Sigmoid colon (tissue), 7 donors: Measurements from ENCODE around the gene LRP1. TPM values are rescaled to one million over a fixed set of nuclear protein-coding genes. Genes with fewer than 3 reads are reported as not detected.
A peak's percentile ranks its signal among the peaks of the same experiment; 100 is the strongest.

Experiments
- DNase-seq: peaks from one replicate; pipeline ENCODE4 v3.0.0-alpha.2; 2019
- H3K27ac ChIP-seq, 4 donors: fragments of 200-600 bp; sonication (generic); one replicate each; pipeline ENCODE4 v1.5.1; 2016 to 2019; ENCODE audit warnings: mild to moderate bottlenecking in 1 of 4
- H3K27me3 ChIP-seq, 3 donors: fragments of 200-600 bp; sonication (generic); one replicate each; pipeline ENCODE4 v1.5.1; 2019; ENCODE audit warnings: mild to moderate bottlenecking in 1 of 3
- H3K36me3 ChIP-seq, 4 donors: fragments of 200-600 bp; sonication (generic); one replicate each; pipeline ENCODE4 v1.5.1; 2016 to 2019
- H3K4me1 ChIP-seq, 4 donors: fragments of 200-600 bp; sonication (generic); one replicate each; pipeline ENCODE4 v1.5.1; 2017 to 2019
- H3K4me3 ChIP-seq, 4 donors: fragments of 200-600 bp; sonication (generic); one replicate each; pipeline ENCODE4 v1.5.1; 2017 to 2019; ENCODE audit warnings: mild to moderate bottlenecking in 2 of 4, moderate library complexity in 1 of 4
- H3K9me3 ChIP-seq, 4 donors: fragments of 200-600 bp in 3 of 4; sonication (generic) in 3 of 4; one replicate each; pipeline versions ENCODE4 v1.5.1 to v1.6.1; 2013 to 2019
- EP300 ChIP-seq, 4 donors: sonication (generic); formaldehyde crosslinking; IDR thresholded peaks; one replicate each; pipeline ENCODE4 v1.6.1; 2017; ENCODE audit warnings: antibody characterized with exemption in 4 of 4
- POLR2A ChIP-seq, 2 donors: fragments of 450-650 bp; IDR thresholded peaks; one replicate each; pipeline ENCODE4 v1.6.1; 2016; ENCODE audit warnings: antibody characterized with exemption in 2 of 2, mild to moderate bottlenecking in 2 of 2, moderate library complexity in 2 of 2
- POLR2AphosphoS5 ChIP-seq, 4 donors: sonication (generic); formaldehyde crosslinking; IDR thresholded peaks; one replicate each; pipeline ENCODE4 v1.6.1; 2017; ENCODE audit warnings: antibody characterized with exemption in 4 of 4
- WGBS, 2 donors: extraction: QIAGEN DNeasy Blood & Tissue Kit; methylation state at CpG; one replicate each; pipeline ENCODE4 v1.1.7; 2013; 5-methylcytosine and 5-hydroxymethylcytosine counted together
- intact Hi-C: fragments of 100-400 bp; cut with DNase I; formaldehyde crosslinking; loops from one replicate; pipeline ENCODE4 v1.15.1; 2023
- polyA plus RNA-seq, 3 donors: library from polyadenylated mRNA; stranded (reverse); fragments of 200-250 nt; gene quantifications; one replicate each; pipeline ENCODE4 v1.2.3, GENCODE V29; 2013
- total RNA-seq, 4 donors: library from RNA; depleted of rRNA; stranded (reverse); fragments of >200 nt; gene quantifications; one replicate each; pipeline ENCODE4 v1.1.0, GENCODE V29; 2016
- TF ChIP-seq, protein P1 (sequence below), 4 experiments: fragments of 450-650 bp in 3 of 4; fragments of 200-600 bp in 1 of 4; IDR thresholded peaks; one replicate each; pipeline ENCODE4 v1.5.1; 2016 to 2019; ENCODE audit warnings: antibody characterized with exemption in 4 of 4, mild to moderate bottlenecking in 3 of 4, moderate library complexity in 2 of 4
- donor health status: healthy with polysubstance abuse.
- donor health status: Bipolar disorder and iron deficiency.
- donor health status: healthy.

LRP1 gene
- total and polyA plus RNA-seq, 7 donors: 11.4 to 262 (median 147) TPM

DNA sequence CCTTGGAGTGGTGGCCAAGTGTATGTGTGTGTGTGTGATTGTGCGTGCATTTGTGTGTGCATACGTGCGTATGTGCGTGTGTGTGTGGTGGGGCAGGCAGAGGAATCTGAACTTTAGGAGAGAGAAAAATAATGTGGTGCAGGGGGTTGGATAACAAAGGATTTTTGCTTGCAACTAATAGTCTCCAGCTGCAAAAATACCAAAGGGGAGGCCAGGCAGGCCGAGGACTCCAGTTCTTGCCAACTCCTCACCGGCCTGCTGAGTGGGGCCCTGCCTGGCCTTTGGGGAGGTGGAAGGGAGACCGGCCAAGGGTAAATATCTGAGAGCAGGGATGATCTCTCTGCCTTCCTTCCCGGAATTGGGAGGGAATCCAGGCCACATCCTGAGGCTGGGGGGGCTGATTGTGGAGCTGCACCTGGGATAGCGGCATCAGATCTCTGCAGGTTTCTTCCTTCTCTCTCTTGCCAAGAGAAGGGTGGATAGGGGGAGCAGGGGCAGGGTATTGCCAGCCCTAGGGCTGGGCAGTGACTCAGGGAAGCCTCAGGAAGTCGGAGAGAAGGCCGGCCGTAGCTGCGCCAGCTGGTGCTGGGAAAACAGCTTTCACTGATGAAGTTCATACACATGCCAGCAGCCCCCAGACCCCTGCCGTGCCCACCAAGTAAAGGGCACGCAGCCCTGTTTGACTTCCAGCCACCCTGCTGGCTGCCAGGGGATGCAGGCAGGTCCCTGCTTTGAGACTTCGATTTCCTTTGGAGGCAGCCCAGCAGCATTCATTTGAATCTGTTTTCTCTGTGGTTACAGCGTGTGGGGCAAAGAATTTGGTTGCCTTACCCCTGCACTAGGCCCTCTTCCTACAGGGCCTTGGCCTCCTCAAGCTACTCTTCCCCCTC is 23.7 kb downstream of the LRP1 start:
- intact Hi-C loops: no loop called here
- Histone ChIP-seq H3K4me1 (peaks cover 0 to 73% (median 68%) of the 10 kb centered on the region in 4 donors), H3K27ac (peak overlapping the region; percentile 79 to 85 (median 84)), H3K36me3 (peaks cover 27 to 40% (median 31%) of the 10 kb centered on the region in 4 donors), H3K9me3 (no peaks in the 10 kb centered on the region), H3K4me3 (no peak overlapping the region), H3K27me3 (no peaks in the 10 kb centered on the region)
- DNase-seq: peak; percentile 84
- peak in 2 of 4 donors; percentile 20 to 23 for TF ChIP-seq POLR2AphosphoS5 (IDR thresholded peaks at IDR 0.05)
- TF ChIP-seq EP300 (IDR thresholded peaks at IDR 0.05): no peak
- WGBS, 2 donors: 76 to 86% methylated on average over 17 of the region's 17 CpGs

GRCh38 chr12:57152639-57153038 is 24.4 kb downstream of the LRP1 start:
- 78 to 82% methylated on average over 4 of the region's 4 CpGs for WGBS, 2 donors
- Histone ChIP-seq H3K4me1 (peaks cover 0 to 67% (median 62%) of the 10 kb centered on the region in 4 donors), H3K9me3 (no peaks in the 10 kb centered on the region), H3K27ac (peak overlapping the region; percentile 79 to 85 (median 84)), H3K4me3 (no peak overlapping the region), H3K36me3 (peaks cover 27 to 40% (median 31%) of the 10 kb centered on the region in 4 donors), H3K27me3 (no peaks in the 10 kb centered on the region)
- TF ChIP-seq, protein P1, sequence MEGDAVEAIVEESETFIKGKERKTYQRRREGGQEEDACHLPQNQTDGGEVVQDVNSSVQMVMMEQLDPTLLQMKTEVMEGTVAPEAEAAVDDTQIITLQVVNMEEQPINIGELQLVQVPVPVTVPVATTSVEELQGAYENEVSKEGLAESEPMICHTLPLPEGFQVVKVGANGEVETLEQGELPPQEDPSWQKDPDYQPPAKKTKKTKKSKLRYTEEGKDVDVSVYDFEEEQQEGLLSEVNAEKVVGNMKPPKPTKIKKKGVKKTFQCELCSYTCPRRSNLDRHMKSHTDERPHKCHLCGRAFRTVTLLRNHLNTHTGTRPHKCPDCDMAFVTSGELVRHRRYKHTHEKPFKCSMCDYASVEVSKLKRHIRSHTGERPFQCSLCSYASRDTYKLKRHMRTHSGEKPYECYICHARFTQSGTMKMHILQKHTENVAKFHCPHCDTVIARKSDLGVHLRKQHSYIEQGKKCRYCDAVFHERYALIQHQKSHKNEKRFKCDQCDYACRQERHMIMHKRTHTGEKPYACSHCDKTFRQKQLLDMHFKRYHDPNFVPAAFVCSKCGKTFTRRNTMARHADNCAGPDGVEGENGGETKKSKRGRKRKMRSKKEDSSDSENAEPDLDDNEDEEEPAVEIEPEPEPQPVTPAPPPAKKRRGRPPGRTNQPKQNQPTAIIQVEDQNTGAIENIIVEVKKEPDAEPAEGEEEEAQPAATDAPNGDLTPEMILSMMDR (IDR thresholded peaks at IDR 0.05): no peak
- no peak for TF ChIP-seq EP300 (IDR thresholded peaks at IDR 0.05)
- no peak for TF ChIP-seq POLR2A (IDR thresholded peaks at IDR 0.05)
- TF ChIP-seq POLR2AphosphoS5 (IDR thresholded peaks at IDR 0.05): peak in 3 of 4 donors; percentile 5 to 27 (median 13)
- intact Hi-C loops: no loop called here
- peak; percentile 89 for DNase-seq

- WGBS, 2 donors: 88 to 93% methylated on average over 1 of the region's 1 CpG
These were observed 25.2 kb downstream of the LRP1 start for GRCh38 chr12:57153415-57153997.

DNA sequence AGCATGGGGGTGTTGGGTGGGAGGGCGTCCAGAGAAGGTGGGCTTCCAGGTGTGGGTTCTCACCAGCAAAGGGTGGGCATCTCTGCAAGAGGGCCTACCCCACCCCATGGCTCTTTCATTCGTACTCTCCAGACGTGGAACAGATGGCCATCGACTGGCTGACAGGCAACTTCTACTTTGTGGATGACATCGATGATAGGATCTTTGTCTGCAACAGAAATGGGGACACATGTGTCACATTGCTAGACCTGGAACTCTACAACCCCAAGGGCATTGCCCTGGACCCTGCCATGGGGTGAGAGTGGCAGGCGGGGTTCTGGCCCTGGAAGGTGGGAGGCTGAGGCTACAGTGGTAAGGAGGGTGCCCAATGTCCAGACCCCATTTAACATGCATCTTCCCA is 25.8 kb downstream of the LRP1 start:
- intact Hi-C loops: no loop called here
- WGBS, 2 donors: 93% methylated on average over 6 of the region's 6 CpGs
- peak; percentile 62 for DNase-seq
- no peaks in the 10 kb centered on the region for H3K9me3 ChIP-seq
- H3K27ac ChIP-seq: peak overlapping the region; percentile 79 to 85 (median 84)
- peaks cover 0 to 62% (median 55%) of the 10 kb centered on the region in 4 donors for H3K4me1 ChIP-seq
- no peaks in the 10 kb centered on the region for H3K27me3 ChIP-seq
- H3K4me3 ChIP-seq: no peak overlapping the region
- TF ChIP-seq EP300 (IDR thresholded peaks at IDR 0.05): no peak
- no peak for TF ChIP-seq POLR2A (IDR thresholded peaks at IDR 0.05)
- TF ChIP-seq, protein P1 (IDR thresholded peaks at IDR 0.05): no peak
- TF ChIP-seq POLR2AphosphoS5 (IDR thresholded peaks at IDR 0.05): no peak
- peaks cover 37 to 53% (median 39%) of the 10 kb centered on the region in 4 donors for H3K36me3 ChIP-seq

More at GRCh38 chr12:57153415-57153997, 25.2 kb downstream of the LRP1 start:
- Histone ChIP-seq H3K4me3 (no peak overlapping the region), H3K27ac (peak overlapping the region; percentile 79 to 85 (median 84)), H3K36me3 (peaks cover 31 to 47% (median 33%) of the 10 kb centered on the region in 4 donors), H3K27me3 (no peaks in the 10 kb centered on the region), H3K4me1 (peaks cover 0 to 64% (median 58%) of the 10 kb centered on the region in 4 donors), H3K9me3 (no peaks in the 10 kb centered on the region)
- peak; percentile 64 for DNase-seq
- TF ChIP-seq POLR2A (IDR thresholded peaks at IDR 0.05) (no peak), EP300 (IDR thresholded peaks at IDR 0.05) (no peak), POLR2AphosphoS5 (IDR thresholded peaks at IDR 0.05) (no peak)
- TF ChIP-seq, protein P1 (IDR thresholded peaks at IDR 0.05): no peak
- intact Hi-C loops: no loop called here
